HL-60 (cell line): Measurements from ENCODE around the gene RBFOX2.

ENCODE experiments used
- CTCF ChIP-seq: IDR thresholded peaks from one replicate; pipeline ENCODE4 v1.5.1; 2011; ENCODE audit warnings: low read length, control low read depth, inconsistent platforms; ENCODE audit not compliant: insufficient read depth
- GABPA ChIP-seq: IDR thresholded peaks from 2 replicates; pipeline ENCODE4 v1.6.1; 2012; ENCODE audit warnings: low read depth
- POLR2AphosphoS5 ChIP-seq: IDR thresholded peaks from 2 replicates; pipeline ENCODE4 v1.6.1; 2012; ENCODE audit warnings: low read depth

- no peak for TF ChIP-seq CTCF
- no peak for TF ChIP-seq GABPA
- no peak for TF ChIP-seq POLR2AphosphoS5
These were observed 14.0 kb downstream of the RBFOX2 start for GRCh38 chr22:36014546-36015074.
